MM.1S (cell line): ENCODE data around the gene CIZ1.

Experiments used
- EZH2 ChIP-seq: fragments of 300-600 bp; sonication (generic); optimal IDR thresholded peaks from 2 replicates; pipeline ENCODE3; 2017; ENCODE audit warnings: low read depth, mild to moderate bottlenecking, antibody characterized with exemption, low read length, mixed read lengths
- TF ChIP-seq, protein P1 (sequence below): fragments of 300-600 bp; sonication (generic); IDR thresholded peaks from 2 replicates; pipeline ENCODE4 v1.5.1; 2016; ENCODE audit warnings: antibody characterized with exemption, low read length, mixed read lengths

DNA sequence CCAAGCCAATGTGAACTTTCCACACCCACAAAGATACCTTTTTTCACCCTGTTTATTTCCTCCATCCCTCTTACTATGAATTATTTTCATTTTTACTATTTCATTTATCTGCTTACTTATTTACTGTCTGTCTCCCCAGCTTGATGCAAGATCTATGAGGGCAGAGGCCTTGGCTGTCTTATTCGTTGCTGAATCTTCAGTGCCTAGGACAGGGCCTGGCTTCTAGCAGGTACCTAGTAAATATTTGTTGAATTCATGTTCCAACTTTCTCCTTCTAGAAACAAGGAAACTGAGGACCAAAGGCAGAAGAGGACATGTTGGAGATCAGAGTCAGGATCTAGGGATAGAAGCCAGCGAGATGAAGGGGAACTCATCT lies 11.3 kb upstream of the CIZ1 start:
- TF ChIP-seq, protein P1, sequence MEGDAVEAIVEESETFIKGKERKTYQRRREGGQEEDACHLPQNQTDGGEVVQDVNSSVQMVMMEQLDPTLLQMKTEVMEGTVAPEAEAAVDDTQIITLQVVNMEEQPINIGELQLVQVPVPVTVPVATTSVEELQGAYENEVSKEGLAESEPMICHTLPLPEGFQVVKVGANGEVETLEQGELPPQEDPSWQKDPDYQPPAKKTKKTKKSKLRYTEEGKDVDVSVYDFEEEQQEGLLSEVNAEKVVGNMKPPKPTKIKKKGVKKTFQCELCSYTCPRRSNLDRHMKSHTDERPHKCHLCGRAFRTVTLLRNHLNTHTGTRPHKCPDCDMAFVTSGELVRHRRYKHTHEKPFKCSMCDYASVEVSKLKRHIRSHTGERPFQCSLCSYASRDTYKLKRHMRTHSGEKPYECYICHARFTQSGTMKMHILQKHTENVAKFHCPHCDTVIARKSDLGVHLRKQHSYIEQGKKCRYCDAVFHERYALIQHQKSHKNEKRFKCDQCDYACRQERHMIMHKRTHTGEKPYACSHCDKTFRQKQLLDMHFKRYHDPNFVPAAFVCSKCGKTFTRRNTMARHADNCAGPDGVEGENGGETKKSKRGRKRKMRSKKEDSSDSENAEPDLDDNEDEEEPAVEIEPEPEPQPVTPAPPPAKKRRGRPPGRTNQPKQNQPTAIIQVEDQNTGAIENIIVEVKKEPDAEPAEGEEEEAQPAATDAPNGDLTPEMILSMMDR: no peak
- no peak for TF ChIP-seq EZH2
